Tibial nerve (tissue), 4 donors: Measurements from ENCODE around the gene JAZF1.

Experiments used
- EP300 ChIP-seq, 2 donors: sonication (generic); formaldehyde crosslinking; IDR thresholded peaks; one replicate each; pipeline ENCODE4 v1.6.1; 2017; ENCODE audit warnings: antibody characterized with exemption in 2 of 2, mild to moderate bottlenecking in 1 of 2
- POLR2A ChIP-seq, 2 donors: fragments of 450-650 bp; IDR thresholded peaks; one replicate each; pipeline ENCODE4 v1.6.1; 2017; ENCODE audit warnings: antibody characterized with exemption in 2 of 2, mild to moderate bottlenecking in 2 of 2, moderate library complexity in 2 of 2
- TF ChIP-seq, protein P1 (sequence below), 5 experiments: fragments of 200-600 bp in 3 of 5; fragments of 450-650 bp in 2 of 5; sonication (generic) in 3 of 5; IDR thresholded peaks; one replicate each; pipeline ENCODE4 v1.5.1; 2016 to 2019; ENCODE audit warnings: antibody characterized with exemption in 5 of 5, mild to moderate bottlenecking in 3 of 5, moderate library complexity in 2 of 5

DNA sequence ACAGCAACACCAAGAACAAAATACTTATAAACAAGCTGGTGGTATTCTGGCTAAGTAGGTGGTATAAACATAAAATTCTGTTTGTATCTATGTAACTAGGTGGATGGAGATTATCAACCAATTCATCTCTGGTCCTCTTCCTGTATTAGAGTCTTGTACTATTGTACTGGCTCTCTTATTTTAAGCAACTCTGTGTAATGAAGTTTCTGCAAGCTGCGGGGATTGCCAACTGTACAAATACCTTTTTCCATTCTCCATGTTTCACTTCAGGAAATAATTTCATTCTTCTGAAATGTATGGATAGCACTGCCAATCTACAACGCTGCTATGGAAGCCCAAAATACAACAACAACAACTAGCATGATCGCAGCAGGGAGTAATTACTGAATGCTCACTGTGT, 44.8 kb downstream of the JAZF1 start:
- TF ChIP-seq POLR2A (IDR thresholded peaks at IDR 0.05) (no peak), EP300 (IDR thresholded peaks at IDR 0.05) (no peak)
- TF ChIP-seq, protein P1, sequence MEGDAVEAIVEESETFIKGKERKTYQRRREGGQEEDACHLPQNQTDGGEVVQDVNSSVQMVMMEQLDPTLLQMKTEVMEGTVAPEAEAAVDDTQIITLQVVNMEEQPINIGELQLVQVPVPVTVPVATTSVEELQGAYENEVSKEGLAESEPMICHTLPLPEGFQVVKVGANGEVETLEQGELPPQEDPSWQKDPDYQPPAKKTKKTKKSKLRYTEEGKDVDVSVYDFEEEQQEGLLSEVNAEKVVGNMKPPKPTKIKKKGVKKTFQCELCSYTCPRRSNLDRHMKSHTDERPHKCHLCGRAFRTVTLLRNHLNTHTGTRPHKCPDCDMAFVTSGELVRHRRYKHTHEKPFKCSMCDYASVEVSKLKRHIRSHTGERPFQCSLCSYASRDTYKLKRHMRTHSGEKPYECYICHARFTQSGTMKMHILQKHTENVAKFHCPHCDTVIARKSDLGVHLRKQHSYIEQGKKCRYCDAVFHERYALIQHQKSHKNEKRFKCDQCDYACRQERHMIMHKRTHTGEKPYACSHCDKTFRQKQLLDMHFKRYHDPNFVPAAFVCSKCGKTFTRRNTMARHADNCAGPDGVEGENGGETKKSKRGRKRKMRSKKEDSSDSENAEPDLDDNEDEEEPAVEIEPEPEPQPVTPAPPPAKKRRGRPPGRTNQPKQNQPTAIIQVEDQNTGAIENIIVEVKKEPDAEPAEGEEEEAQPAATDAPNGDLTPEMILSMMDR (IDR thresholded peaks at IDR 0.05): no peak
